Mesothelial cell of epicardium (in vitro differentiated cells): ENCODE measurements around the gene ANKRD13C. TPM values are rescaled to one million over a fixed set of nuclear protein-coding genes. Genes with fewer than 3 reads are reported as not detected.

Experiments
- DNase-seq, 2 experiments: peaks; one replicate each; pipeline ENCODE4 v3.0.0; 2021; ENCODE audit warnings: low spot score in 2 of 2; ENCODE audit not compliant: unreplicated experiment in 2 of 2
- H3K27ac Mint-ChIP-seq: 2 replicates; pipeline ENCODE4 v1.8.0; 2021; ENCODE audit warnings: mixed read lengths
- H3K27me3 Mint-ChIP-seq: 2 replicates; pipeline ENCODE4 v1.8.0; 2021; ENCODE audit warnings: low read depth, mixed read lengths
- H3K36me3 Mint-ChIP-seq: 2 replicates; pipeline ENCODE4 v1.8.0; 2021; ENCODE audit warnings: mixed read lengths
- H3K4me1 Mint-ChIP-seq: 2 replicates; pipeline ENCODE4 v1.8.0; 2021; ENCODE audit warnings: mixed read lengths
- H3K4me3 Mint-ChIP-seq: 2 replicates; pipeline ENCODE4 v1.8.0; 2021; ENCODE audit warnings: mild to moderate bottlenecking, moderate library complexity, mixed read lengths
- H3K9me3 Mint-ChIP-seq: 2 replicates; pipeline ENCODE4 v1.8.0; 2021; ENCODE audit warnings: mixed read lengths
- CTCF ChIP-seq: fragments of 200-600 bp; sonication (generic); IDR thresholded peaks from one replicate; pipeline ENCODE4 v1.5.0; 2021; ENCODE audit warnings: antibody characterized with exemption; ENCODE audit not compliant: unreplicated experiment
- total RNA-seq: library from RNA; stranded (reverse); gene quantifications from 3 replicates; pipeline ENCODE4 v1.2.1, GENCODE V29; 2021

The ANKRD13C gene
- total RNA-seq, 1 donor from 2014 or later = 23.7 TPM

- no peak overlapping the region for H3K27ac Mint-ChIP-seq
- H3K27me3 Mint-ChIP-seq = no peaks in the 10 kb centered on the region
- peaks cover 24% of the 10 kb centered on the region for H3K36me3 Mint-ChIP-seq
- TF ChIP-seq CTCF = no peak
- no peaks in the 10 kb centered on the region for H3K4me1 Mint-ChIP-seq
- no peak overlapping the region for H3K4me3 Mint-ChIP-seq
- H3K9me3 Mint-ChIP-seq = no peaks in the 10 kb centered on the region
- no peak for DNase-seq
Observed at GRCh38 chr1:70299472-70299871, 55.0 kb downstream of the ANKRD13C start.

- Mint-ChIP-seq H3K36me3 (peaks cover 23% of the 10 kb centered on the region), H3K27me3 (no peaks in the 10 kb centered on the region), H3K4me3 (no peak overlapping the region), H3K4me1 (no peaks in the 10 kb centered on the region), H3K27ac (no peak overlapping the region), H3K9me3 (no peaks in the 10 kb centered on the region)
- no peak for TF ChIP-seq CTCF
- no peak for DNase-seq
Observed at GRCh38 chr1:70295749-70296148, 58.8 kb downstream of the ANKRD13C start.

- Mint-ChIP-seq H3K27me3 (no peaks in the 10 kb centered on the region), H3K9me3 (no peaks in the 10 kb centered on the region), H3K4me3 (no peak overlapping the region), H3K36me3 (peaks cover 23% of the 10 kb centered on the region), H3K4me1 (no peaks in the 10 kb centered on the region), H3K27ac (no peak overlapping the region)
- DNase-seq = no peak
- TF ChIP-seq CTCF = no peak
Observed at GRCh38 chr1:70293186-70293843, 61.2 kb downstream of the ANKRD13C start.

- DNase-seq = no peak
- Mint-ChIP-seq H3K27me3 (no peaks in the 10 kb centered on the region), H3K36me3 (peaks cover 26% of the 10 kb centered on the region), H3K9me3 (no peaks in the 10 kb centered on the region), H3K4me3 (no peak overlapping the region), H3K27ac (no peak overlapping the region), H3K4me1 (no peaks in the 10 kb centered on the region)
- TF ChIP-seq CTCF = no peak
Observed at GRCh38 chr1:70290218-70290617, 64.3 kb downstream of the ANKRD13C start.

- no peak for DNase-seq
- no peak overlapping the region for H3K4me3 Mint-ChIP-seq
- no peaks in the 10 kb centered on the region for H3K9me3 Mint-ChIP-seq
- H3K4me1 Mint-ChIP-seq = no peaks in the 10 kb centered on the region
- H3K27ac Mint-ChIP-seq = no peak overlapping the region
- TF ChIP-seq CTCF = no peak
- no peaks in the 10 kb centered on the region for H3K27me3 Mint-ChIP-seq
- H3K36me3 Mint-ChIP-seq = peaks cover 15% of the 10 kb centered on the region
Observed at GRCh38 chr1:70288166-70288565, 66.4 kb downstream of the ANKRD13C start.

- no peak for TF ChIP-seq CTCF
- no peak for DNase-seq
- Mint-ChIP-seq H3K4me1 (no peaks in the 10 kb centered on the region), H3K27ac (no peak overlapping the region), H3K36me3 (peaks cover 16% of the 10 kb centered on the region), H3K27me3 (no peaks in the 10 kb centered on the region), H3K4me3 (no peak overlapping the region), H3K9me3 (no peaks in the 10 kb centered on the region)
Observed at GRCh38 chr1:70286453-70286852, 68.1 kb downstream of the ANKRD13C start.
